ENCODE measurements around the gene FAM174A. TPM values are rescaled to one million over a fixed set of nuclear protein-coding genes. Genes with fewer than 3 reads are reported as not detected.

Gene FAM174A
- total RNA-seq, 4 donors from 2014 or later = 15.3 to 25.9 (median 21.7) TPM

GRCh38 chr5:100574716-100575115, 39.5 kb downstream of the FAM174A start:
- TF ChIP-seq, protein P1, sequence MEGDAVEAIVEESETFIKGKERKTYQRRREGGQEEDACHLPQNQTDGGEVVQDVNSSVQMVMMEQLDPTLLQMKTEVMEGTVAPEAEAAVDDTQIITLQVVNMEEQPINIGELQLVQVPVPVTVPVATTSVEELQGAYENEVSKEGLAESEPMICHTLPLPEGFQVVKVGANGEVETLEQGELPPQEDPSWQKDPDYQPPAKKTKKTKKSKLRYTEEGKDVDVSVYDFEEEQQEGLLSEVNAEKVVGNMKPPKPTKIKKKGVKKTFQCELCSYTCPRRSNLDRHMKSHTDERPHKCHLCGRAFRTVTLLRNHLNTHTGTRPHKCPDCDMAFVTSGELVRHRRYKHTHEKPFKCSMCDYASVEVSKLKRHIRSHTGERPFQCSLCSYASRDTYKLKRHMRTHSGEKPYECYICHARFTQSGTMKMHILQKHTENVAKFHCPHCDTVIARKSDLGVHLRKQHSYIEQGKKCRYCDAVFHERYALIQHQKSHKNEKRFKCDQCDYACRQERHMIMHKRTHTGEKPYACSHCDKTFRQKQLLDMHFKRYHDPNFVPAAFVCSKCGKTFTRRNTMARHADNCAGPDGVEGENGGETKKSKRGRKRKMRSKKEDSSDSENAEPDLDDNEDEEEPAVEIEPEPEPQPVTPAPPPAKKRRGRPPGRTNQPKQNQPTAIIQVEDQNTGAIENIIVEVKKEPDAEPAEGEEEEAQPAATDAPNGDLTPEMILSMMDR (IDR thresholded peaks at IDR 0.05) = no peak
- DNase-seq (ENCODE audit: low spot score) (no peak), ATAC-seq (ENCODE audit: low FRiP score) (no peak)

- no peak for ATAC-seq (ENCODE audit: low FRiP score)
These were observed 40.6 kb downstream of the FAM174A start for GRCh38 chr5:100575815-100576214.

DNA sequence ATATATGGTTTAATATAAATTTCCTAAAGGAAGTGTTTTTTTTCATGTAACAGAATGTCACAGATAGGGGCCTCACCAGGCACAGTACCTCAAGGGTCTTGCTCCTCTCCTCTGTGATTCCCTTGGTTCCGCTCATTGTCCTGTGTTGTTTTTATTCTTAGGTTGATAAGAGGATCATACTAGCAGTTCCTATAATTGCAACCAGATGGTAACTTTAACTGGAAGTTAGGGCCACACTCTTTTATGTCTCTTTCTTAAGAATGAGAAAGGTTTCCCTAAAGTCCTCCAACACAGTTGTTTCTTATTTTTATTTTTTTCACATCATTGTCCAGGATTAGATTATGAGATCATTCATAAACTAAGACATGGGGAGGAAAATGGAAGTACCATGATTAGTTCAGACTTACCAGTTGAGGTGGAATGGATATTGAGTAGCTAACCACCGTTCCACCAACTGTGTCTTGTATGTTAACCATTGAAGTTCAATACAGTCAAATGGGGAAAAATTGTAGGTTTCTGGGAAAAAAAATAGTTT, 41.1 kb downstream of the FAM174A start:
- ATAC-seq (ENCODE audit: low FRiP score) (no peak), DNase-seq (ENCODE audit: low spot score) (no peak)
- TF ChIP-seq, protein P1 (IDR thresholded peaks at IDR 0.05) = no peak

More at GRCh38 chr5:100575815-100576214, 40.6 kb downstream of the FAM174A start:
- TF ChIP-seq, protein P1 (IDR thresholded peaks at IDR 0.05) = no peak
- no peak for DNase-seq (ENCODE audit: low spot score)

DNA sequence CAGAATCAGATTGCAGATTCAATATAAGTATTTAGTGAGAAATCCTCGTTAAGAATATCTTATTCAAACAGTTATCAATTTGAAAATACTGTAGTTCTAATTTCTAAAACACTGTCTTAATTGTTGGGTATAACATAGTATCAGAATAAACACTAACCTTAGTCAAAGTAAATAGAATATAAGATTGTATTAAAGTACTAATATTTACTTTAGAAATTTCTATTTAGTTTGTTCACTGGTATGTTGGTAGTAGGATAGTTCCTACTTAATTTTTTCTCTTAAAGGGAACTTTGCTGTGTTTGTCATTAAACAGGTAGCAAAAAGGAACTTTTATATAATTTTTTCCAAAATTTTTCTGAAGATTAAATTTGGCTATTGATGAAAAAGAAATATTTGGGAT, 42.3 kb downstream of the FAM174A start:
- no peak for DNase-seq (ENCODE audit: low spot score)
- TF ChIP-seq, protein P1 (IDR thresholded peaks at IDR 0.05) = no peak
- no peak for ATAC-seq (ENCODE audit: low FRiP score)

DNA sequence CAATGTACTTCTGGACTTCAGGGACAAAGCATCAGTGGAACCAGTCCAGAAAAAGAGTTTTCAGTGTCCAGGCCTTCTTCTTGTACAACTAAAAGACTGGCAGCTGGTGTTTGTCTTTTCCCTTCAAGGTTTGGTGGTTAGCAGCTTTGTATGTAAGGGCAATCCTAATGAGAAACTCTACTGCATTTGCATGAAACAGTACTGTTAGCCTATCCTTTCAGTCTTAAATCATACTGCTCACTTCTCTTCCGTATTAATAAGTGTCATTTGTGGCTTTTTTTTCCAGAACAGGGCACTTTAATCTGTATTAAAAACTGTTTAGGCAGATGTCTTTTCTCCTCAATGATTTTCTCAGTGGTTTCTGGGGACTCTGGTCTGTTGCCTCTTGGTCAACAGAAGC, 48.9 kb downstream of the FAM174A start:
- TF ChIP-seq, protein P1 (IDR thresholded peaks at IDR 0.05) = no peak
- DNase-seq (ENCODE audit: low spot score) = no peak
- no peak for ATAC-seq (ENCODE audit: low FRiP score)

DNA sequence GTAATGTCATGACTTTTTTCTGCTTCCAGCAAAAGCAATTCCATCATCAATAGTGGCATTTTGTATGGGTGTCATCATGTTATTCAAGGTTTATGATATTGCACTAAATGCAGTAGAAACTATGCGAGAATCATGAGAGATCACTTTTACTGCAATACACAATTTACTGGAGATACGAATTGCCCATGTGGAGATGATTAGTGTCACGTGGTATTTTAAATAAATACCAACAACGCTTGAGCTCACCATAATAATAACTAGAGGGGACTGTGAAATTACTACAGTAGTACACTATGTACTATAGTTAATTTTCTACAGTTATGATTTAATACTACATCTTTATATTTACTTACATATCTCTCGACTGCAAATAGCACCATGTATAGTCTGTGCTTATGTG, 49.7 kb downstream of the FAM174A start:
- no peak for ATAC-seq (ENCODE audit: low FRiP score)
- TF ChIP-seq, protein P1 (IDR thresholded peaks at IDR 0.05) = no peak
- DNase-seq (ENCODE audit: low spot score) = no peak

DNA sequence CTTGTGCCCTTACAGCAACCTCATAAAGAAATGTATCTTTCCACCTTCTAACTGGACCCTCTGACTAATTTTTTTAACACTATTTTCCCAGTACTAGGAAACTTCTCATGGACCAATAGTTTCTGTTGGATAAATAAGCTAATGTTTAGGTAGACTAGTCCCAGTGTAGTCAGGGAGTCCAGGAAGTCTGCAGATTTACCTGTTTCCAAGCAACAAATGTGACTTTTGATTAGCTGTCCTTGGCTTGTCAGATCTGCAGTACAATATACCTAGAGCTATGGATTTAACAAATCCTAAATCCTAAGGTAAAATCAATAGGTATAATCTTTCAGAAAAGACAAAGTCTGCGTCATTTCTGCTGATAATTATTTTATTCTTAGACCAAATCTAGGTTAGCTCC, 55.7 kb downstream of the FAM174A start:
- TF ChIP-seq, protein P1 (IDR thresholded peaks at IDR 0.05) = no peak
- DNase-seq (ENCODE audit: low spot score) (no peak), ATAC-seq (ENCODE audit: low FRiP score) (no peak)
